HG03097 (cell line): ENCODE results near the gene LPIN1.
"Not testable (repeated sequence)": the region's sequence is repeated elsewhere in the genome, so short reads cannot be mapped to it uniquely, and the experiment has no call there.

Experiments
- ATAC-seq: cut with Tn5 transposase; IDR thresholded peaks from one replicate; pipeline ENCODE4 v1.9.1; 2021; ENCODE audit not compliant: unreplicated experiment, low FRiP score

LPIN1 gene

GRCh38 chr2:11713815-11714214, 32.6 kb upstream of the LPIN1 start:
- no peak for ATAC-seq

- ATAC-seq = no peak
Measured at GRCh38 chr2:11715987-11716652, 30.3 kb upstream of the LPIN1 start.

GRCh38 chr2:11716689-11717321, 29.6 kb upstream of the LPIN1 start:
- ATAC-seq = no peak

- no peak for ATAC-seq
Measured at GRCh38 chr2:11717623-11718022, 28.8 kb upstream of the LPIN1 start.

- ATAC-seq = no peak
Measured at GRCh38 chr2:11718606-11719005, 27.8 kb upstream of the LPIN1 start.

GRCh38 chr2:11719230-11719977, 27.0 kb upstream of the LPIN1 start:
- no peak for ATAC-seq

GRCh38 chr2:11720752-11721151, 25.7 kb upstream of the LPIN1 start:
- no peak for ATAC-seq

- no peak for ATAC-seq
Measured at GRCh38 chr2:11722292-11723060, 24.0 kb upstream of the LPIN1 start.

- no peak for ATAC-seq
Measured at GRCh38 chr2:11723061-11723371, 23.4 kb upstream of the LPIN1 start.

GRCh38 chr2:11724151-11724550, 22.3 kb upstream of the LPIN1 start:
- ATAC-seq = no peak

GRCh38 chr2:11726384-11726783, 20.0 kb upstream of the LPIN1 start:
- no peak for ATAC-seq

- ATAC-seq = no peak
Measured at GRCh38 chr2:11729362-11730212, 16.8 kb upstream of the LPIN1 start.

- ATAC-seq = not testable (repeated sequence)
Measured at GRCh38 chr2:11731214-11731984, 15.0 kb upstream of the LPIN1 start.

GRCh38 chr2:11732587-11732986, 13.8 kb upstream of the LPIN1 start:
- no peak for ATAC-seq

GRCh38 chr2:11737852-11738251, 8.6 kb upstream of the LPIN1 start:
- not testable (repeated sequence) for ATAC-seq

- ATAC-seq = no peak
Measured at GRCh38 chr2:11738589-11739436, 7.6 kb upstream of the LPIN1 start.

GRCh38 chr2:11740723-11741122, 5.7 kb upstream of the LPIN1 start:
- no peak for ATAC-seq

GRCh38 chr2:11742317-11742701, 4.1 kb upstream of the LPIN1 start:
- ATAC-seq = no peak
